CD4-positive, alpha-beta T cell treated with Interleukin-15 for 1 hour (primary cell): ENCODE data around the gene SCMH1.
"Not testable (repeated sequence)": the region's sequence is repeated elsewhere in the genome, so short reads cannot be mapped to it uniquely, and the experiment has no call there.

Experiments
- DNase-seq: peaks from one replicate; pipeline ENCODE4 v3.0.0-alpha.2; 2020

Gene SCMH1

GRCh38 chr1:41246568-41246967, 4.5 kb upstream of the SCMH1 start:
- DNase-seq, result no peak

GRCh38 chr1:41245659-41246058, 3.6 kb upstream of the SCMH1 start:
- DNase-seq, result no peak

GRCh38 chr1:41243079-41243385, 926 bp upstream of the SCMH1 start:
- DNase-seq, result no peak

- DNase-seq, result no peak
Observed at GRCh38 chr1:41242342-41243078, 404 bp upstream of the SCMH1 start.

GRCh38 chr1:41241354-41241748, 755 bp downstream of the SCMH1 start:
- DNase-seq, result peak; percentile 46

- DNase-seq, result no peak
Observed at GRCh38 chr1:41240781-41241353, 1.2 kb downstream of the SCMH1 start.

GRCh38 chr1:41239988-41240610, 2.0 kb downstream of the SCMH1 start:
- DNase-seq, result no peak

- no peak for DNase-seq
Observed at GRCh38 chr1:41238311-41238988, 3.7 kb downstream of the SCMH1 start.

GRCh38 chr1:41236781-41237180, 5.3 kb downstream of the SCMH1 start:
- no peak for DNase-seq

GRCh38 chr1:41235893-41236292, 6.2 kb downstream of the SCMH1 start:
- no peak for DNase-seq

GRCh38 chr1:41233708-41234107, 8.4 kb downstream of the SCMH1 start:
- no peak for DNase-seq

- DNase-seq, result no peak
Observed at GRCh38 chr1:41232305-41232704, 9.8 kb downstream of the SCMH1 start.

GRCh38 chr1:41230656-41231055, 11.4 kb downstream of the SCMH1 start:
- no peak for DNase-seq

- not testable (repeated sequence) for DNase-seq
Observed at GRCh38 chr1:41229219-41229618, 12.9 kb downstream of the SCMH1 start.

GRCh38 chr1:41226815-41227434, 15.2 kb downstream of the SCMH1 start:
- no peak for DNase-seq

- no peak for DNase-seq
Observed at GRCh38 chr1:41225495-41225894, 16.6 kb downstream of the SCMH1 start.

GRCh38 chr1:41222496-41222895, 19.6 kb downstream of the SCMH1 start:
- no peak for DNase-seq

- DNase-seq, result no peak
Observed at GRCh38 chr1:41221995-41222394, 20.1 kb downstream of the SCMH1 start.

GRCh38 chr1:41218152-41218551, 24.0 kb downstream of the SCMH1 start:
- no peak for DNase-seq

GRCh38 chr1:41217441-41217840, 24.7 kb downstream of the SCMH1 start:
- DNase-seq, result no peak

GRCh38 chr1:41215623-41216022, 26.5 kb downstream of the SCMH1 start:
- no peak for DNase-seq

GRCh38 chr1:41213341-41213740, 28.8 kb downstream of the SCMH1 start:
- no peak for DNase-seq

- not testable (repeated sequence) for DNase-seq
Observed at GRCh38 chr1:41211608-41212007, 30.5 kb downstream of the SCMH1 start.

GRCh38 chr1:41207053-41207452, 35.1 kb downstream of the SCMH1 start:
- DNase-seq, result not testable (repeated sequence)
